Smooth muscle cell (in vitro differentiated cells): ENCODE measurements around the gene HSPA1L. TPM values are rescaled to one million over a fixed set of nuclear protein-coding genes. Genes with fewer than 3 reads are reported as not detected.
A peak's percentile ranks its signal among the peaks of the same experiment; 100 is the strongest.
"Not testable (repeated sequence)": the region's sequence is repeated elsewhere in the genome, so short reads cannot be mapped to it uniquely, and the experiment has no call there.

Experiments
- DNase-seq: peaks from one replicate; lab custom pipeline; 2025; ENCODE audit not compliant: unreplicated experiment; lab: John Stamatoyannopoulos, UW
- H2AFZ ChIP-seq: fragments of 200-600 bp; sonication (generic); 2 replicates; pipeline ENCODE4 v1.6.0; 2016; ENCODE audit warnings: antibody characterized with exemption, low read depth, mild to moderate bottlenecking
- H3F3A ChIP-seq: fragments of 200-600 bp; sonication (generic); 2 replicates; pipeline ENCODE4 v1.6.0; 2017; ENCODE audit warnings: antibody characterized with exemption, low read depth
- H3K27ac ChIP-seq: fragments of 200-600 bp; sonication (generic); 2 replicates; pipeline ENCODE4 v1.5.1; 2016; ENCODE audit warnings: low read depth, mild to moderate bottlenecking
- H3K27me3 ChIP-seq: fragments of 200-600 bp; sonication (generic); 2 replicates; pipeline ENCODE4 v1.6.1; 2016; ENCODE audit warnings: low read depth, mild to moderate bottlenecking
- H3K36me3 ChIP-seq: fragments of 200-600 bp; sonication (generic); 2 replicates; pipeline ENCODE4 v1.5.1; 2016; ENCODE audit warnings: low read depth
- H3K4me1 ChIP-seq: fragments of 200-600 bp; sonication (generic); 2 replicates; pipeline ENCODE4 v1.5.1; 2016; ENCODE audit warnings: low read depth
- H3K4me2 ChIP-seq: fragments of 200-600 bp; sonication (generic); 2 replicates; pipeline ENCODE4 v1.6.0; 2016; ENCODE audit warnings: mild to moderate bottlenecking
- H3K4me3 ChIP-seq: fragments of 200-600 bp; sonication (generic); 2 replicates; pipeline ENCODE4 v1.5.1; 2016; ENCODE audit warnings: mild to moderate bottlenecking
- H3K79me2 ChIP-seq: fragments of 200-600 bp; sonication (generic); 2 replicates; pipeline ENCODE4 v1.6.0; 2016; ENCODE audit warnings: low read depth, mild to moderate bottlenecking
- H3K9ac ChIP-seq: fragments of 200-600 bp; sonication (generic); 2 replicates; pipeline ENCODE4 v1.6.0; 2016; ENCODE audit warnings: low read depth
- H3K9me3 ChIP-seq: fragments of 200-600 bp; sonication (generic); replicated peaks from 2 replicates; pipeline ENCODE4 v1.5.1; 2016; ENCODE audit warnings: low read depth
- H4K20me1 ChIP-seq: fragments of 200-600 bp; sonication (generic); 2 replicates; pipeline ENCODE4 v1.6.0; 2016; ENCODE audit warnings: low read depth
- WGBS: methylation state at CpG from one replicate; pipeline ENCODE4 v1.1.7; 2016; ENCODE audit warnings: low lambda C conversion rate; 5-methylcytosine and 5-hydroxymethylcytosine counted together
- polyA plus RNA-seq: library from polyadenylated mRNA; unstranded; fragments of >200 nt; fragmentation: Nextera tagmentation; extraction: Ambion mirVana; gene quantifications from 2 replicates; pipeline ENCODE4 v1.2.1, GENCODE V29; 2016
- total RNA-seq: library from RNA; depleted of rRNA; stranded (reverse); fragments of >200 nt; gene quantifications from 2 replicates; pipeline ENCODE4 v1.2.3, GENCODE V29; 2014
- TF ChIP-seq, protein P1 (sequence below): fragments of 200-600 bp; sonication (generic); IDR thresholded peaks from 2 replicates; pipeline ENCODE4 v1.5.1; 2017; ENCODE audit warnings: borderline replicate concordance, mild to moderate bottlenecking, antibody characterized with exemption; ENCODE audit not compliant: insufficient read depth, poor library complexity, severe bottlenecking

Gene HSPA1L
- total and polyA plus RNA-seq, 2 experiments from 2014 or later = 0.19 to 0.63 TPM

DNA sequence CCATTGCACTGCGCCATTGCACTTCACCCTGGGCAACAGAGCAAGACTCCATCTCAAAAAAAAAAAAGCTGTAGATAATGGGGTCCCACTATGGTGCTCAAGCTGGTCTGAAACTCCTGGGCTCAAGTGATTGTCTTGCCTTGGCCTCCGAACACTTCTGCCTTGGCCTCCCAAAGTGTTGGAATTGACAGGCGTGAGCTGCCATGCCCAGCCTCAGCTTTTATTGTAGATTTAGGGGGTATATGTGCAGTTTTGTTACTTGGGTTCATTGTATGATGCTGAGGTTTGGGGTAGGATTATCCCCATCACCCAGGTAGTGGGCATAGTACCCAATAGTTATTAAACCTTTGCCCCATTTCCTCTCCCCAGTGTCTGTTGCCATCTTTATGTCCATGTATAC is 23.9 kb upstream of the HSPA1L start:
- TF ChIP-seq, protein P1, sequence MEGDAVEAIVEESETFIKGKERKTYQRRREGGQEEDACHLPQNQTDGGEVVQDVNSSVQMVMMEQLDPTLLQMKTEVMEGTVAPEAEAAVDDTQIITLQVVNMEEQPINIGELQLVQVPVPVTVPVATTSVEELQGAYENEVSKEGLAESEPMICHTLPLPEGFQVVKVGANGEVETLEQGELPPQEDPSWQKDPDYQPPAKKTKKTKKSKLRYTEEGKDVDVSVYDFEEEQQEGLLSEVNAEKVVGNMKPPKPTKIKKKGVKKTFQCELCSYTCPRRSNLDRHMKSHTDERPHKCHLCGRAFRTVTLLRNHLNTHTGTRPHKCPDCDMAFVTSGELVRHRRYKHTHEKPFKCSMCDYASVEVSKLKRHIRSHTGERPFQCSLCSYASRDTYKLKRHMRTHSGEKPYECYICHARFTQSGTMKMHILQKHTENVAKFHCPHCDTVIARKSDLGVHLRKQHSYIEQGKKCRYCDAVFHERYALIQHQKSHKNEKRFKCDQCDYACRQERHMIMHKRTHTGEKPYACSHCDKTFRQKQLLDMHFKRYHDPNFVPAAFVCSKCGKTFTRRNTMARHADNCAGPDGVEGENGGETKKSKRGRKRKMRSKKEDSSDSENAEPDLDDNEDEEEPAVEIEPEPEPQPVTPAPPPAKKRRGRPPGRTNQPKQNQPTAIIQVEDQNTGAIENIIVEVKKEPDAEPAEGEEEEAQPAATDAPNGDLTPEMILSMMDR = no peak
- no peak overlapping the region for H3K9ac ChIP-seq
- peaks cover 31% of the 10 kb centered on the region for H3F3A ChIP-seq
- no peaks in the 10 kb centered on the region for H3K9me3 ChIP-seq
- peaks cover 14% of the 10 kb centered on the region for H3K36me3 ChIP-seq
- no peak overlapping the region for H2AFZ ChIP-seq
- peaks cover 27% of the 10 kb centered on the region for H3K4me1 ChIP-seq
- H3K4me2 ChIP-seq = no peak overlapping the region
- WGBS = 96% methylated on average over 3 of the region's 3 CpGs
- no peak overlapping the region for H3K27ac ChIP-seq
- no peak for DNase-seq
- no peak overlapping the region for H3K4me3 ChIP-seq
- peaks cover 44% of the 10 kb centered on the region for H4K20me1 ChIP-seq
- H3K79me2 ChIP-seq = peaks cover 37% of the 10 kb centered on the region
- no peaks in the 10 kb centered on the region for H3K27me3 ChIP-seq

DNA sequence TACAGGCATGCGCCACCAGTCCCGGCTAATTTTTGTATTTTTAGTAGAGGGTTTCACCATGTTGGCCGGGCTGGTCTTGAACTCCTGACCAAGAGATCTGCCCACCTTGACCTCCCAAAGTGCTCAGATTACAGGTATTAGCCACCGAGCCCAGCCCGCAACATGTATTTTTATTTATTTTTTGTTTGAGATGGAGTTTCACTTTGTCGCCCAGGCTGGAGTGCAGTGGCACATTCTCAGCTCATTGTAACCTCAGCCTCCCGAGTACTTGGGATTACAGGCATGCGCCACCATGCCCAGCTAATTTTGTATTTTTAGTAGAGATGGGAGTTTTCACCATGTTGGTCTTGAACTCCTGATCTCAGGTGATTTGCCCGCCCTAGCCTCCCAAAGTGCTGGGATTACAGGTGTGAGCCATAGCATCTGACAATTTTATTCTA is 23.1 kb upstream of the HSPA1L start:
- Histone ChIP-seq H3K36me3 (peaks cover 14% of the 10 kb centered on the region), H3F3A (peaks cover 32% of the 10 kb centered on the region), H3K27ac (peak overlapping the region; percentile 98), H4K20me1 (peaks cover 44% of the 10 kb centered on the region), H3K4me1 (peaks cover 27% of the 10 kb centered on the region), H3K4me2 (peak overlapping the region; percentile 96), H3K79me2 (peaks cover 37% of the 10 kb centered on the region), H3K4me3 (peak overlapping the region; percentile 75)
- H2AFZ ChIP-seq, H3K9ac ChIP-seq, H3K27me3 ChIP-seq, H3K9me3 ChIP-seq, DNase-seq: not testable (repeated sequence)
- 89% methylated on average over 9 of the region's 9 CpGs for WGBS

DNA sequence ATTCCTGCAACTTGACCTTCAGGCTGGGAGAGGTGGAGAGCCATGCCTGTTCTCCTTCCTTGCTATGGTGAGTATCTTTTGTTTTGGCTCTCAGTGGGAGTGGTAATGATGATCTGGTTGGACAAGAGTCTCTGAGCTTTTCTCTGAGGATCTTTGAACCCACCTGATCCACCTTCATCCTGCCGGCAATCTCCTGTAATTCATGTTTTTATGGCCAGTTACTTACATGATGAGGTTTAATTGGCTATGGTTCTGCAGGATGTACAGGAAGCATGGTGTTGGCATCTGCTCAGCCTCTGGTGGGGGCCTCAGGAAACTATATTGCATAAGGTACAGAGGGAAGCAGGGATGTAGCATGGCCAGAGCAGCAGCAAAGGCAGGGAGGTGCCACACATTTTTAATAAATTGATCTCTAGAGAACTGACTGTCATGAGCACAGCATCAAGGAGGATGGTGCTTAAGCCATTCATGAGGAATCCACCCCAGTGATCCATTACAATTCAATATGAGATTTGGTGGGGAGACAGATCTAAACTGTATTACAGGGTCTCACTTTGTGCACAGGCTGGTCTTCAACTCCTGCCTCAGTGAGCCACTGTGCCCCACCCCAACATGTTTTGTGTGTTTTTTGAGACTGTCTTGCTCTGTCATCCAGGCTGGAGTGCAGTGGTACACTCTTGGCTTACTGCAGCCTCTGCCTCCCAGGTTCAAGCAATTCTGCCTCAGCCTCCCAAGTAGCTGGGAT is 22.5 kb upstream of the HSPA1L start:
- Histone ChIP-seq H3K9ac (no peak overlapping the region), H4K20me1 (peaks cover 44% of the 10 kb centered on the region), H3K9me3 (no peaks in the 10 kb centered on the region), H3K27me3 (no peaks in the 10 kb centered on the region), H3K4me1 (peaks cover 27% of the 10 kb centered on the region), H3F3A (peaks cover 36% of the 10 kb centered on the region), H3K4me2 (peak overlapping the region; percentile 96), H3K27ac (peak overlapping the region; percentile 98), H3K4me3 (peak overlapping the region; percentile 75), H3K79me2 (peaks cover 37% of the 10 kb centered on the region), H2AFZ (no peak overlapping the region), H3K36me3 (peaks cover 14% of the 10 kb centered on the region)
- WGBS = 46% methylated on average over 1 of the region's 1 CpG
- TF ChIP-seq, protein P1 = no peak
- DNase-seq = no peak

DNA sequence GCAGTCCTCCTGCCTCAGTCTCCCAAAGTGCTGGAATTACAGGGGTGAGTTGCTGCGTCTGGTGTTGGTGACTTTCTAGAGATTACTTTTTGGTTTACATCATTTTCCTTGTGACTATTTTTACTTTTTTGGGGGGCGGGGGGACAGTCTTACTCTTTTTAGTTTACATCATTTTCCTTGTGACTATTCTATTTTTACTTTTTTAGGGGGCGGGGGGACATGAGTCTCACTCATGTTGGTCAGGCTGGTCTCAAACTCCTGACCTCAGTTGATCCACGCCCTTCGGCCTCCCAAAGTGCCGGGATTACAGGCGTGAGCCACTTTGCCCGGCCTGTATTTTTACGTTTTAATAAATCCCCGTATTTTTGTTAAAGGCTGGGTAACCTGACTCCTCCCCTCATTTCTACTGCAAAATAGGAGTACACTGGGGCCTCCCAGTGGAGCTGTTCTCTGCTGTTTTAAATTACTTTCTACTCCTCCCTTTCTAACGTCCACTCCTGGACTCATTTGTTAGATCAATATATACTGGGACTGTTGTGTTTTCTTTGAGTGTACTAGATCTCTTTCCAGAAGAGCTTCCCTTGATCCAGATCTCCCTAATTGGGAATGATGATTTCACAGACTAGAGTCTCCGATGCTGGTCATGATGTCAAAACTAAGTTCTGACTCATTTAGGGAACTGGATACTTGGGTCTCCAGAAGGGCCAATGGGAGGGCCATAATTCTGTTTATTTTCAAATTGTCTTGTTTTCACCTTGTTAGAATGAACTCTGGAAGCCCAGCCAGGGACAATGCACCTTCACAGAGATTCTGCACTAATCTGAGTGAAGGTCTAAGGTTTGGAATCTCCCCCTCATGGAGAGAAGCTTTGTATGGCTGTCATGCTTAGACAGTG is 21.6 kb upstream of the HSPA1L start:
- peak overlapping the region; percentile 96 for H3K9ac ChIP-seq
- H3K27ac ChIP-seq = peak overlapping the region; percentile 98
- H4K20me1 ChIP-seq = peaks cover 44% of the 10 kb centered on the region
- H3K9me3 ChIP-seq = no peaks in the 10 kb centered on the region
- peaks cover 39% of the 10 kb centered on the region for H3K79me2 ChIP-seq
- H3F3A ChIP-seq = peaks cover 36% of the 10 kb centered on the region
- peaks cover 14% of the 10 kb centered on the region for H3K36me3 ChIP-seq
- no peaks in the 10 kb centered on the region for H3K27me3 ChIP-seq
- TF ChIP-seq, protein P1 = no peak
- peak overlapping the region; percentile 75 for H3K4me3 ChIP-seq
- H3K4me1 ChIP-seq = peaks cover 27% of the 10 kb centered on the region
- WGBS = 16% methylated on average over 12 of the region's 12 CpGs
- peak overlapping the region; percentile 96 for H3K4me2 ChIP-seq
- H2AFZ ChIP-seq = no peak overlapping the region
- DNase-seq = no peak
